ENCODE data around the gene RBM15. TPM values are rescaled to one million over a fixed set of nuclear protein-coding genes. Genes with fewer than 3 reads are reported as not detected.

Gene RBM15
- total RNA-seq, 1 donor from 2014 or later = 59.0 TPM

GRCh38 chr1:110348771-110349170 lies 9.6 kb downstream of the RBM15 start:
- intact Hi-C loops (cut with micrococcal nuclease) = no loop called here

- intact Hi-C loops (cut with micrococcal nuclease) = no loop called here
These were observed 11.2 kb downstream of the RBM15 start for GRCh38 chr1:110350360-110350759.

- intact Hi-C loops (cut with micrococcal nuclease) = no loop called here
These were observed 16.1 kb downstream of the RBM15 start for GRCh38 chr1:110355321-110355720.

- intact Hi-C loops (cut with micrococcal nuclease) = no loop called here
These were observed 17.2 kb downstream of the RBM15 start for GRCh38 chr1:110356379-110356778.

DNA sequence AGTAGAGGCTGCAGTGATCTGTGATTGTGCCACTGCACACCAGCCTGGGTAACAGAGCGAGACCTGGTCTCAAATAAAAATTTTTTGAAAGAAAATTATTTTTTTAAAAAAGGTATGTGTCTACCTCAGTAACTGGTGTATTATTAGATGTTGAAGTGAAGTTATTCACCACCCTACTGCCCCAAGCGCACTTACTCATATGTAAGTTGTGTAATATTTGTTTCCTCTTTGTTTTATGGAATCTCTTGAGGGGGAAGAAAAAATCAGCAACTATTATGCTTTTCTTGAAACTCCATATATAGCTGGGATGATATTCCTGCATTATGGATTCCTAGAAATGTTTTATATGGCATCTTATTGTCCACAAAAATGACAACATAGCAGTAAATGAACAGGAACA lies 21.3 kb downstream of the RBM15 start:
- intact Hi-C loops (cut with micrococcal nuclease) = no loop called here

DNA sequence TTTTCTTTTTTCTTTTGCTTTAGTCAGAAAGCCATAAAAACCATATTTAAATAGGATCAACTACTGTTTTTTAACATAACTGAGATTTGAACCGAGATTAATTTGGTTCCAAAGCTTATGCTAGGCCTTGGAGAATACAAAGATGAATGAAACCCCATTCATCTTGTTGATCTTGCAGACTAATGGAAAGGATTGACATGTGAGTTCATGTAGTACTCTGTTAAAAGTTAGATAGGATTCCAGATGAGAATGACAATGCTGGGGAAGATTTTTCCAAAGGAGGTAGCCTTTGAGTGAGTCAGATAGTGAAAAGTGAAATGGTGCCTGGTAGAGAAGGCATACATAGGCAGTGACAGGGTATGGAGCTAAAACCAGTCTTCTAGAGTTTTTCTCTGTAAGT lies 22.7 kb downstream of the RBM15 start:
- intact Hi-C loops (cut with micrococcal nuclease) = no loop called here

DNA sequence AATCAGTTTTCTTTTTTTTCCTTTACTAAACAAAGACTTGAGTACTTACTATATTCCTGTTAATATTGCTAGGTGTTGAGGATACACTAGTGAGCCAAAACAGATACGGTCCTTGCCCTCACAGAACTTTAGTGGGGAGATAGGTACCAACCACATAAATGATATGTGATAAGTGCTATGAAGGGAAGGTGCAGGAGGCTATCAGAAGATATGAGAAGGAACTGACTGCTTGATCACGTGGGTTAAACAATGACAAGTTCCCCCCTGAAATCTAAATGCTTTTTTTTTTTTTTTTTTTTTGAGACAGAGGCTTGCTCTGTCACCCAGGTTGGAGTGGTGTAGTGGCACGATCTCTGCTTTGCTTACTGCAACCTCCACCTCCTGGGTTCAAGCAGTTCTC lies 25.0 kb downstream of the RBM15 start:
- intact Hi-C loops (cut with micrococcal nuclease) = no loop called here

GRCh38 chr1:110370827-110371226 lies 31.6 kb downstream of the RBM15 start:
- intact Hi-C loops (cut with micrococcal nuclease) = no loop called here

DNA sequence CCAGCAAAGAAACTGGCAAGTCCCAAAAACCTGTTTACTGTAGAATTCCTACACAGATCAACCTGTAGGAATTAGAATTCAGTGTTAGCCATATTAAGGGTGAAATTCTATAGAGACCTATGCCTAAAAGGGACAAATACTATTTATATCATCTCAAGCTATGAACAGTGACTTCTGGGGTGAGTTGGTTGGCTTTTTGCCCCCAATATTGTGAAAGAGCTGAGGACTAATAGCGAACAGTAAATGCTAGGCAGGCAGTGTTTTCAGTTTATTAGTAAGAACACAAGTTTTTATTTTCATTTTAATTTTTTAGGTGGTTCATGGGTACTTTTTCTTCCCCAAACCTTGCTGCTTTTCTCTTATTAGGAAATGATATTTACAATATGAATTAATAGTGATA lies 36.3 kb downstream of the RBM15 start:
- intact Hi-C loops (cut with micrococcal nuclease) = no loop called here

DNA sequence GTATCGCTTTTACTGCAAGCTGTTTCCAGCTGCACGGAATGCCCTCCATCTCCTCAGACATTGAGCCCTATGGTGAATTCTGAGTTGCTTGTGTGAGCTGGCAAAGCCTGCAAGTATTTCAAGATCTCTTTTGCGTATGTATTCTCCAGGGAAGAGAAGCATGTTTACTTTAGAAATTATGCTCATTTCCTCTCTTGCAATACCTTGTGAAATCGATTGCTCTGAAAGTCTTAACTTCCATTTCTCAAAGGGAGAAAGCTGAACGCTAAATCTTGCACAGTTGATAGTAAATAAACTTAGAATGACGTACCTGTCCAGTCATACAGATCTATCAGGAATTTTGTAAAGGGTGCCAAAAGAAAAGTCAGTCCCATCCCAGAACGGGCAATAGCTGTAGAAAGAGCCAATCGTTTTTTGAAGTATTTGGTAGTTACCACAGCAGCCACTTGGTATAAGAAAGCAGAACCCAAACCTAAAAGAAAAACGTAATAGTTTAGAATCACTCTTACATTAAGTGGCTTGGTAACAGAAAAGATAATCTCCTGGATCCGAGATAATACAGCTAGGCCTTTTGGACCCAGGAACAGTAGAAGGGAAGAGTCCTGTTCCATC lies 41.6 kb downstream of the RBM15 start:
- intact Hi-C loops (cut with micrococcal nuclease) = no loop called here

GRCh38 chr1:110383251-110383990 lies 44.2 kb downstream of the RBM15 start:
- intact Hi-C loops (cut with micrococcal nuclease) = no loop called here

DNA sequence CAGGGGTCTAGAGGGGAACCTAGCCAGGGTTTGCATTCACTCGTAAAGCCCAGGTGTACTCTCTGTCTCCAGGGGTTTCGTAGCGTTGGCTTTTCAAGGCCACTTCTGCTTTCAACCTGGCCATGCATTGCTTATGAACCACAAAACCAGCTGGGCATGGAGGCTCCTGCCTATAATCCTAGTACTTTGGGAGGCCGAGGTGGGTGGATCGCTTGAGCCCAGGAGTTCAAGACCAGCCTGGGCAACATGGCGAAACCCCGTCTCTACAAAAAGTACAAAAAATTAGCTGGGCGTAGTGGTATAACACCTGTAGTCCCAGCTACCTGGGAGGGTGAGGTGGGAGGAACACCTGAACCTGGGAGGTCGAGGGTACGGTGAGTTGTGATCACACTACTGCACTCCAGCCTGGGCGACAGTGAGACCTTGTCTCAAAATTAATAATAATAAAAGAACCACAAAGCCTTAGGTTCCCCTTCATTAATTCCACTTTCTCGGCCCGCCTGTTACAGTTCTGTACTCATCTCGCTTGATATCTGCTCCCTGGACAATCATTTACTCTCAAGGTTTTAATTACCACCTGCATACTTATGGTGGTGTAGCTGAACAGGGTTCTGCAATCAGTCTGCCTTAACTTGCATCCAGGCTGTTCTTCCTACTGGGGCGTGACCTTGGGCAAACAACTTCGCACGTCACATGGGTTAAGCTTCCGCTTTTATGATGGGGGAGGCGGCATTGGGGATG lies 45.6 kb downstream of the RBM15 start:
- intact Hi-C loops (cut with micrococcal nuclease) = no loop called here

DNA sequence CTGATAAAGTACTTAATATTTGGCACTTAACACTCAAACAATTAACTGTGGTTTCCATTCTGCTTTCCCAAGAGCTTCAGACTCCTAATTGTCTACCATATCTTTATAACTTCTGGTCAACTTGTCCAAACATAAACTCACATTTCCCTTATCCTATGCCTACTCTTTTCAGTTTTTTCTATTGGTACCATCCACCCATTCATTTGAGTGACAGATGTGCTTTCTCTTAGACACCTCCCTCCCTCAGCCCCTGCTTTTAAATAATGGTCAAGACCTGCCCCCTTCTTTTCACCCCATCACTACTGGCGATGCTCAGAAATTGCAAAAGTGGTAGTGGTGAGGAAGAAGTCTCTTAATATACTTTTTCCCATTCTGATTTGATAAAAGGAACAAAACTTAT lies 46.2 kb downstream of the RBM15 start:
- intact Hi-C loops (cut with micrococcal nuclease) = no loop called here

DNA sequence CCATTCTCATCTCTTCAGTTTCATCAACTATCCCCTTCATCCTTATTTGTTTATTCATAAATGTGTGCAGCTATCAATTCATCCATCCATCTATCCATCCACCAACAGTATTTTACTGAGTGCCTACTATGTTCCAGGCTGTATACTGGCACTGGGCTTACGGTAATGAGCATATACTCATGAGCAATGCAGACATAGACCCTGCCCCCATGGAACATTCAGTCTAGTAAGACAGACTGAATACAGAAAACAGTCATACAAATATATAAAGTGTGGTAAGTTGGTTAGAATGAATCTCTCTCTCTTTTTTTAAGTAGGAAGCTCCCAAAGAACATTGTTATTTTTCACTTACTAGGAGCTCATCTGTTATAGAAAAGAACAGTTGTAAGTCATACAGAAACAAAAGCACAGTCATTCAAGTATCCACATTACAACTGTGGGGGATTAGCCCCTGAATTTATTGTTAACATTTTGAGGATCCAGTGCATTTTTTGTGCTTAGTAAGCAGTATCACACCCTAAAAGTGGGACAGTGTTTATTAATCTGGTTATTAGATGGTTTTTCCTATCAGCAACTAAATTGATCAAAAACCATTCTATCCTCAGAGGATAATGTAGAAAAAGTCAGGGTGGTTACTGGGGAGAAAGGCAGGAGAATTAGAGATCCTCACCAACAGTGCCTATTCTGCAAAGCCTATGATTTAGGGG lies 48.0 kb downstream of the RBM15 start:
- intact Hi-C loops (cut with micrococcal nuclease) = no loop called here

- intact Hi-C loops (cut with micrococcal nuclease) = no loop called here
These were observed 50.9 kb downstream of the RBM15 start for GRCh38 chr1:110390096-110390495.

GRCh38 chr1:110390692-110391245 lies 51.6 kb downstream of the RBM15 start, which contains the start of gene SLC16A4:
Gene SLC16A4 (minus strand): TSS chr1:110391026. CDS start chr1:110389323, 1,703 bp downstream.
- intact Hi-C loops (cut with micrococcal nuclease) = no loop called here

GRCh38 chr1:110393286-110393685 lies 54.1 kb downstream of the RBM15 start:
- intact Hi-C loops (cut with micrococcal nuclease) = no loop called here

- intact Hi-C loops (cut with micrococcal nuclease) = no loop called here
These were observed 54.7 kb downstream of the RBM15 start for GRCh38 chr1:110393691-110394492.

- intact Hi-C loops (cut with micrococcal nuclease) = no loop called here
These were observed 55.3 kb downstream of the RBM15 start for GRCh38 chr1:110394493-110394820.
